ENCODE measurements around the gene FMN2. TPM values are rescaled to one million over a fixed set of nuclear protein-coding genes. Genes with fewer than 3 reads are reported as not detected.

Gene FMN2
- polyA plus RNA-seq, 2 of the 4 experiments (the other 2 are of a cell fraction): 2.8 to 4.2 TPM

DNA sequence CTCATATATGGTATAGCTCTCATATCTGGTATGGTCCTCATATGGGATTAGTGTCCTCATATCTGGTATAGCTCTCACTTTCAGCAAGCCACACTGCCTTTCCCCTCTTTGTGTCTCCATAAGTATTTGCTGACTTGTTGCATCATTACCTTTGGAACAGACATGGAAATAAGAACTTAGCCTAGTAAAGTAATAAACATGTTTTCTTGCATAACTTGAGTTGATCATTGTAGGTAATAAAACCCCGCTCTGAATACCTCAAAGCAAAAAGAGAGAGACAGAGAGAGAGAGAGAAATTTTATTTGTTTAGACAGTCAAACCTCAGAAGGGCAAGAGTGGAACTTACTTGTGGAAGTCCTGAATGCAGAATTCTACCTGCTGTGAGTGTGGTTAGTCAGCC is 350.0 kb downstream of the FMN2 start:
- POLR2A ChIA-PET: no interaction called here
- DNase-seq (ENCODE audit: low read depth in 1 of 2, low spot score in 1 of 2): no peak
- Histone ChIP-seq H3K4me3 (no peak overlapping the region), H3K4me2 (0 out of 3 replicates have a peak overlapping the region, but pooled peaks have one; percentile 18), H3K27ac (no peak overlapping the region), H3K9me3 (no peaks in the 10 kb centered on the region), H3K4me1 (peaks cover under 1% of the 10 kb centered on the region; the same call in 1 of the 3 replicates)
- ATAC-seq: no peak
- 77% methylated on average over 1 of the region's 1 CpG for WGBS (ENCODE audit: missing lambda C conversion rate)
- TF ChIP-seq, protein P1, sequence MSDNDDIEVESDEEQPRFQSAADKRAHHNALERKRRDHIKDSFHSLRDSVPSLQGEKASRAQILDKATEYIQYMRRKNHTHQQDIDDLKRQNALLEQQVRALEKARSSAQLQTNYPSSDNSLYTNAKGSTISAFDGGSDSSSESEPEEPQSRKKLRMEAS (IDR thresholded peaks at IDR 0.05): no peak
- TF ChIP-seq ZNF302 (CRISPR knock-in tag; IDR thresholded peaks at IDR 0.05): no peak
- no peak for TF ChIP-seq MAFK (IDR thresholded peaks at IDR 0.05; ENCODE audit: partially characterized antibody)
- no peak for TF ChIP-seq BHLHE40 (IDR thresholded peaks at IDR 0.05; ENCODE audit: low read depth, low read length)
- TF ChIP-seq EHMT2 (IDR thresholded peaks at IDR 0.05; ENCODE audit: low read depth): no peak
- CTCF ChIA-PET: no interaction called here
- no peak for FAIRE-seq

DNA sequence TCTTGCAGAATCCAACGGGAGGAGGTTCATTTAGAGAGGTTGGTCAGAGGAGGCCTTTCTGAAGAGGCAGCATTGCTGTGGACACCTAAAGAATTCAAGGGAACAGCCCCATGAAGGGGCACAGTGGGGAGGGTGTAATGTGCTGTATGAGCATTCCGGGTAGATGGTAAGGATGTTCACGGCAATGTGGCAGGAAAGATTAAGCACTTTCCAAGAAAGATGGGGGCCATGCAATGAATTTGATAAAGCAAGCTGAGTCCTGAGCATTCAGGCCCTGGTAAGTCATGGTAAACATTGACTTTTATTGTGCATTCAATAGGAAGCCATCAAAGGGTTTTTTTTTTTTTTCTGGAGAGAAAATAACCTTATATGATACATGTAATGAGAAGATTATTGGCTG is 353.7 kb downstream of the FMN2 start:
- Histone ChIP-seq H3K4me3 (no peak overlapping the region), H3K9me3 (no peaks in the 10 kb centered on the region), H3K4me1 (no peaks in the 10 kb centered on the region; the same call in 2 of the 3 replicates), H3K4me2 (no peak overlapping the region), H3K27ac (no peak overlapping the region)
- CTCF ChIA-PET: interaction anchor here (1.7 kb wide), 1 partner anchor 10 kb away, joined by 9 read pairs; no protein-coding TSS in a partner anchor
- 88% methylated on average over 3 of the region's 3 CpGs for WGBS (ENCODE audit: missing lambda C conversion rate)
- FAIRE-seq (no peak), ATAC-seq (no peak), DNase-seq (ENCODE audit: low read depth in 1 of 2, low spot score in 1 of 2) (no peak)
- TF ChIP-seq KDM1A (IDR thresholded peaks at IDR 0.05; ENCODE audit: low read depth): no peak
- TF ChIP-seq, protein P2, sequence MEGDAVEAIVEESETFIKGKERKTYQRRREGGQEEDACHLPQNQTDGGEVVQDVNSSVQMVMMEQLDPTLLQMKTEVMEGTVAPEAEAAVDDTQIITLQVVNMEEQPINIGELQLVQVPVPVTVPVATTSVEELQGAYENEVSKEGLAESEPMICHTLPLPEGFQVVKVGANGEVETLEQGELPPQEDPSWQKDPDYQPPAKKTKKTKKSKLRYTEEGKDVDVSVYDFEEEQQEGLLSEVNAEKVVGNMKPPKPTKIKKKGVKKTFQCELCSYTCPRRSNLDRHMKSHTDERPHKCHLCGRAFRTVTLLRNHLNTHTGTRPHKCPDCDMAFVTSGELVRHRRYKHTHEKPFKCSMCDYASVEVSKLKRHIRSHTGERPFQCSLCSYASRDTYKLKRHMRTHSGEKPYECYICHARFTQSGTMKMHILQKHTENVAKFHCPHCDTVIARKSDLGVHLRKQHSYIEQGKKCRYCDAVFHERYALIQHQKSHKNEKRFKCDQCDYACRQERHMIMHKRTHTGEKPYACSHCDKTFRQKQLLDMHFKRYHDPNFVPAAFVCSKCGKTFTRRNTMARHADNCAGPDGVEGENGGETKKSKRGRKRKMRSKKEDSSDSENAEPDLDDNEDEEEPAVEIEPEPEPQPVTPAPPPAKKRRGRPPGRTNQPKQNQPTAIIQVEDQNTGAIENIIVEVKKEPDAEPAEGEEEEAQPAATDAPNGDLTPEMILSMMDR (IDR thresholded peaks at IDR 0.05): no peak
- TF ChIP-seq, protein P3, sequence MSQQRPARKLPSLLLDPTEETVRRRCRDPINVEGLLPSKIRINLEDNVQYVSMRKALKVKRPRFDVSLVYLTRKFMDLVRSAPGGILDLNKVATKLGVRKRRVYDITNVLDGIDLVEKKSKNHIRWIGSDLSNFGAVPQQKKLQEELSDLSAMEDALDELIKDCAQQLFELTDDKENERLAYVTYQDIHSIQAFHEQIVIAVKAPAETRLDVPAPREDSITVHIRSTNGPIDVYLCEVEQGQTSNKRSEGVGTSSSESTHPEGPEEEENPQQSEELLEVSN (IDR thresholded peaks at IDR 0.05; ENCODE audit: borderline replicate concordance, low read depth): no peak
- no peak for TF ChIP-seq CEBPB (IDR thresholded peaks at IDR 0.05)
- POLR2A ChIA-PET: no interaction called here

DNA sequence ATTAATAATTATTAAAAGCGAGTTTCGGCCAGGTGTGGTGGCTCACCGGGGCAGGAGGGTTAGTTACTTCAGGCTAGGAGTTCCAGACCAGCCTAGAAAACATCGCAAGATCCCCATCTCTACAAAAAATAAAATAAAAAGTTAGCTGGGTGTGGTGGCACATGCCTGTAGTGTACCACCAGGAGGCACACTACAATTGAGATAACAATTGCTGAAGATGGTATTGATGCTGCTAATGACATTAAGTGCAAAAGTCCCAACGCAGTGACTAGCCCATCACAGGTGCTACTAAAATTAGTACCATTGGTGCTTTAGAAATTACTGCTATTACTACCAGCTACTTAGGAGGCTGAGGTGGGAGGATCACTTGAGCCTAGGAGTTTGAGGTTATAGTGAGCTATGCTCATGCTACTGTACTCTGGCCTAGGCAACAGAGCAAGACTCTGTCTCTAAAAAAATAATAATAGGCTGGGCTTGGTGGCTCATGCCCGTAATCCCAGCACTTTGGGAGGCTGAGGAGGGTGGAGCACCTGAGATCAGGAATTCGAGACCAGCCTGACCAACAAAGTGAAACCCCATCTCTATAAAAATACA is 363.6 kb downstream of the FMN2 start:
- ChIA-PET POLR2A (no interaction called here), CTCF (interaction anchor here (0.9 to 1.5 kb wide), 7 partner anchors 9 to 154 kb away, joined by 3 to 9 read pairs (median 3); no protein-coding TSS in a partner anchor)
- Histone ChIP-seq H3K27ac (no peak overlapping the region), H3K9me3 (no peaks in the 10 kb centered on the region), H3K4me2 (no peak overlapping the region), H3K4me1 (peaks cover 14% of the 10 kb centered on the region; the same call in 2 of the 3 replicates), H3K4me3 (no peak overlapping the region)
- DNase-seq (ENCODE audit: low read depth in 1 of 2, low spot score in 1 of 2): peak in 1 of 2 experiments; percentile 26
- no peak for FAIRE-seq
- WGBS (ENCODE audit: missing lambda C conversion rate): 65% methylated on average over 7 of the region's 7 CpGs
- ATAC-seq: peak in 1 of 2 experiments; percentile 76; a peak in 3 of 6 replicates
- TF ChIP-seq POLR2A (IDR thresholded peaks at IDR 0.05; ENCODE audit: low read length) (no peak), EP300 (IDR thresholded peaks at IDR 0.05) (no peak), HDAC2 (IDR thresholded peaks at IDR 0.05) (no peak), RAD21 (conservative IDR thresholded peaks at IDR 0.05 in 1 of 2, IDR thresholded peaks at IDR 0.05 in 1 of 2) (peak in 1 of 2 experiments; percentile 54; a peak in 4 of 5 replicates), SMC3 (IDR thresholded peaks at IDR 0.05) (peak; percentile 50)
- TF ChIP-seq, protein P4, sequence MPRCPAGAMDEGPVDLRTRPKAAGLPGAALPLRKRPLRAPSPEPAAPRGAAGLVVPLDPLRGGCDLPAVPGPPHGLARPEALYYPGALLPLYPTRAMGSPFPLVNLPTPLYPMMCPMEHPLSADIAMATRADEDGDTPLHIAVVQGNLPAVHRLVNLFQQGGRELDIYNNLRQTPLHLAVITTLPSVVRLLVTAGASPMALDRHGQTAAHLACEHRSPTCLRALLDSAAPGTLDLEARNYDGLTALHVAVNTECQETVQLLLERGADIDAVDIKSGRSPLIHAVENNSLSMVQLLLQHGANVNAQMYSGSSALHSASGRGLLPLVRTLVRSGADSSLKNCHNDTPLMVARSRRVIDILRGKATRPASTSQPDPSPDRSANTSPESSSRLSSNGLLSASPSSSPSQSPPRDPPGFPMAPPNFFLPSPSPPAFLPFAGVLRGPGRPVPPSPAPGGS (IDR thresholded peaks at IDR 0.05): no peak
- TF ChIP-seq, protein P2 (IDR thresholded peaks at IDR 0.05): peak; percentile 31; the same call in 2 of the 3 replicates
